Right cardiac atrium (tissue), 5 donors: ENCODE measurements around the gene RIPOR3. TPM values are rescaled to one million over a fixed set of nuclear protein-coding genes. Genes with fewer than 3 reads are reported as not detected.

Experiments
- ATAC-seq, 2 donors: fragments of 200-7000 bp; cut with Tn5 transposase; one replicate each; pipeline versions ENCODE4 v1.8.0 to v1.9.1; 2020; ENCODE audit warnings: moderate library complexity in 2 of 2, mild to moderate bottlenecking in 1 of 2
- DNase-seq, 3 donors: peaks; one replicate each; pipeline ENCODE4 v3.0.0-alpha.2; 2020
- H3K27ac ChIP-seq: one replicate; pipeline ENCODE4 v1.5.1; 2013; ENCODE audit warnings: mild to moderate bottlenecking, low read length, control low read depth, moderate library complexity
- H3K27me3 ChIP-seq: one replicate; pipeline ENCODE4 v1.6.1; 2013; ENCODE audit not compliant: control insufficient read depth, insufficient read depth
- H3K4me1 ChIP-seq: one replicate; pipeline ENCODE4 v1.6.1; 2013; ENCODE audit warnings: low read length; ENCODE audit not compliant: control insufficient read depth, insufficient read depth
- H3K4me3 ChIP-seq: one replicate; pipeline ENCODE4 v1.5.1; 2013; ENCODE audit warnings: low read length, control low read depth
- H3K9me3 ChIP-seq: one replicate; pipeline ENCODE4 v1.6.1; 2013; ENCODE audit warnings: low read length; ENCODE audit not compliant: control insufficient read depth
- WGBS: extraction: QIAGEN DNeasy Blood & Tissue Kit; methylation state at CpG from one replicate; pipeline ENCODE4 v1.1.7; 2013; 5-methylcytosine and 5-hydroxymethylcytosine counted together
- intact Hi-C, 4 donors: fragments of 100-400 bp; cut with DNase I; formaldehyde crosslinking; loops; one replicate each; pipeline versions ENCODE4 v1.11.0 to v1.14.0; 2022 to 2023
- polyA plus RNA-seq: library from polyadenylated mRNA; stranded (reverse); fragments of 200-250 nt; gene quantifications from one replicate; pipeline ENCODE4 v1.2.3, GENCODE V29; 2013
- total RNA-seq, 4 donors: library from RNA; stranded (reverse); fragmentation: NEBNext Ultra II Directional; extraction: Animal tissue kit (Norgen Biotek cat#: 25700); gene quantifications; one replicate each; pipeline ENCODE4 v1.2.1, GENCODE V29; 2021
- donor health status: healthy with polysubstance abuse.
- donor health status: DM: no; HTN: yes; CAD: no.
- donor health status: DM: no; HTN: no; CAD: no.
- donor health status: DM: no; HTN: yes; CAD: no; lungs with severe emphysema.
- donor health status: DM: yes; HTN: yes; CAD: no.

RIPOR3 gene
- total and polyA plus RNA-seq, 5 donors, result 2.1 to 12.9 (median 3.5) TPM

DNA sequence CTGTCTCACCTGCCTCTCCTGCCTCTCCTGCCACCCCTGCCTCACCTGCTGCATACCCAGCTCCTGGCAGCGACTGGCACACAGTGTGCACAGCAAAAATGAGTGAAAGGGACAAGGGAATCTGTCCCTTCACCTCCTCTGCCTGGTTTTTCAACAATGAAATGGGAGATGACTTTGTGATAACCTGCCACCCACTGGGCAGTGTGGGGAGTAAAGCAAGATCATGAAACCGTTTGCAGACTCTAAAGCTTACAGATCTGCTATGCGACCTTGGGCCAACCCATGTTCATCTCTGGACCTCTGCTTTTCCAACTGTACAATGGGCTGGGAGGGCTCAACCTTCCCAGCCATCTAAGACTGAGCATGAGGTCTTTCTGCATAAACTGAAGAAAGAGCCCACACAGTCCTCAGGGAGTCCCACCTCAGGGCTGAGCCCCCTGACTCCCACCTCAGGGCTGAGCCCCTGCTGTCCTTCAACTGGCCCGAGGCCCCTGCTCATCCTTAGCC is 81.1 kb downstream of the RIPOR3 start:
- WGBS, result 77% methylated on average over 4 of the region's 4 CpGs
- Histone ChIP-seq H3K9me3 (no peaks in the 10 kb centered on the region), H3K27me3 (no peaks in the 10 kb centered on the region), H3K4me1 (no peaks in the 10 kb centered on the region), H3K4me3 (no peak overlapping the region), H3K27ac (no peak overlapping the region)
- DNase-seq (peak in 2 of 3 donors; percentile 7 to 17), ATAC-seq (no peak)
- intact Hi-C loops, result no loop called here

DNA sequence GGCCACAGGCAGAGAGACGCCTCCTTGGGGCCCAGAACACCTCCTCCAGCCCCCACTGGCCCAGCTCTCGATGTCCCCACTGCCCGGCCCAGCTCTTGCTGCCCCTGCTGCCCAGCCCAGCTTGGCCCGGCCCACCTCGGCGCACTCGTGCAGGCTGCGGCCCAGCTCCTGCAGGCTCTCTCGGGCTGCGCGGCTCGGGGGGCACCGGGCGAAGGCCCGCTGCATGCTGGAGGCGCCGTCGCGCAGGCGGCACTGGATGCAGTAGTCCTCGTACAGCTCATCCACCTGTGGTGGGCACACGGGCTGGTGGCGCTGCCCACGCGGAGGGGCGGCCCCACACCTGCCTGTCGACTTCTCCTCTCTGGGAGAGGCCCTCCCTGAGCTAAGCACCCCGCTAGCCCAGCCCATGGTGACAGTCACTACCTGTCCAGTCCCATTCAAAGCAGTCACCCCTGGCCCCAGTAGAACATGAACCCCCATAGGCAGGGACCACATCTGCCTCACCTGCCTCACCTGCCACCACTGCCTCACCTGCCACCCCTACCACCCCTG is 81.8 kb downstream of the RIPOR3 start:
- DNase-seq (peak in 2 of 3 donors; percentile 47 to 59), ATAC-seq (peak; percentile 6 to 13)
- Histone ChIP-seq H3K4me3 (no peak overlapping the region), H3K27ac (no peak overlapping the region), H3K4me1 (no peaks in the 10 kb centered on the region), H3K9me3 (no peaks in the 10 kb centered on the region), H3K27me3 (no peaks in the 10 kb centered on the region)
- intact Hi-C loops, result no loop called here
- WGBS, result 95% methylated on average over 28 of the region's 28 CpGs

DNA sequence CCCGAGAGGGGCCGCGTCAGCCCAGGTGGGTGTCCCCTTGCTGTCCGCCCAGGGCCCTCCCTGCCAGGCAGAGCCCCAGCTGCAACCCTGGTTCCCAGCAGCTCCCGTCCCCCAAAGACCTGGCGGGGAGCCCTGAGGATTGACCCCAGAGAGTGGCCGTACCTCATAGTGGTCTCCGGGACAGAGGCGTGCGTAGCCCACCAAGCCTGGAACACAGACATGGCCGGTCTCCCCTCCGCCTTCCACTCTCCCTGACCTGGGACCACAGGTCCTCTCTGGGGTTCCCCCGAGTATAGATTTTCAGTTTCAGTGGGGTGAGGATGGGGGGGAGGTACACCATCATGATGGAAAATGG is 82.6 kb downstream of the RIPOR3 start:
- no peaks in the 10 kb centered on the region for H3K9me3 ChIP-seq
- H3K4me3 ChIP-seq, result no peak overlapping the region
- no peaks in the 10 kb centered on the region for H3K4me1 ChIP-seq
- WGBS, result 97% methylated on average over 13 of the region's 13 CpGs
- ATAC-seq (no peak), DNase-seq (no peak)
- H3K27me3 ChIP-seq, result no peaks in the 10 kb centered on the region
- H3K27ac ChIP-seq, result no peak overlapping the region
- intact Hi-C loops, result no loop called here

DNA sequence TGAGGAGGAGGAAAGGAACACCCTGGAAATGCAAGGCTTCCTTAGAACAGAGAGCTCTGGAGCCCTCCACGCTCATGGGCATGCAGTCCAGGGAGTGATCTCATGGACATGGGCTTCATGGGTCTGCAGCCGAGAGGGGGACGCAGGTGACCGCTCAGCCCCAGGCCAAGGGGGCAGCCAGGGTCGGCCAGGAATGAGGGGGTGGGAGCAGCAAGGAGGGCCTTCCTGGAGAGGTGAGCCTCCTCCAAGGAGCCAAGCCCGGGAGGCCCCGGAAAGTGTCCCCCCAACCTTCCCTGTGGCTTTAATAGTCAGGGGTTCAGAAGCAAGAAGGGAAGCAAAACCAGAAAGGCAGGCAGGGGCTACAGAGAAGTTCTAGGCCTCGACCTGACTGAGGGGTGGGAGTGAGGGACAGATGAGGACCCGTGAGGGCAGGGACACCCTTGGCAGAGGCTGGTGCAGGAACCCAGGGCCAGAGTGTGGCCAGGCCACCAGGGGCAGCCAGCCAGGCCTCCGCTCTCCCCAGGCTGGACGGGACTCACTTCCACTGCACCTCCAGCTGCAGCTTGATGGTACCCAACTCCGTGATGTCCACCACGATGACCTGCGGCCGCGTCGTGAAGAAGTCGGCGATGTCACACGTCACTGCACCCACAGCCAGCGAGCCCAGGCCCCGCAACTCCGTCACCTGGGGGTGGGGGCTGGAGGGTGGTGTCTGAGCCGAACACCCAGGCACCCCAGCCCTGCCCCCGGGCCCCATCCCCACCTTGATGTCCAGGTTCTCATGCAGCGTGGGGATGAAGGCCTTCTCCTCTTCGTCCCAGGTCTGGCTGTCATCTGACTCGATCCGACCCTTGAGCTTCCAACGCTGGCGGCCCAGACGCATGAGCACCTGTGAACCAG is 83.2 kb downstream of the RIPOR3 start:
- no peaks in the 10 kb centered on the region for H3K9me3 ChIP-seq
- DNase-seq (peak in 2 of 3 donors; percentile 36 to 59), ATAC-seq (no peak)
- H3K4me1 ChIP-seq, result no peaks in the 10 kb centered on the region
- WGBS, result 92% methylated on average over 32 of the region's 32 CpGs
- H3K27ac ChIP-seq, result no peak overlapping the region
- no peaks in the 10 kb centered on the region for H3K27me3 ChIP-seq
- no peak overlapping the region for H3K4me3 ChIP-seq
- intact Hi-C loops, result no loop called here

DNA sequence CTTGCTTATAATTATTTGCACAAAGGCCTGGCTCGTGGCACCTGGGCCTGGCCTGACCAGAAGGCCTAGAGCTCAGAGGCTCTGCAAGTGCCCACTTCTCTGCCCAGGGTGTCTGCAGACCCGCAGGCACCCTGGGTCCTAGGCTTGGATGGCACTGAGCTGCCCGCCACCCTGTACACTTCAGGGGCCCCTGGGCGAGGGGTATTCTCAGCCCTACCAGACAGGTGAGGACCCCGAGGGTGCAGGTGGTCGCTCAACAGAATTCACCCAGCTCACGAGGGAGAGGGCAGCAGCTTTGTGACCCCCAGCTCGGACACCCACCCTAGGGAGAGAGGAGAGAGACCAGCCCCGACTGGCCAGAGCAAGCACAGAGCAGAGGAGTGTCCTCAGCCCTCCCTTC is 83.9 kb downstream of the RIPOR3 start:
- intact Hi-C loops, result no loop called here
- 85% methylated on average over 9 of the region's 9 CpGs for WGBS
- DNase-seq (peak in 1 of 3 donors; percentile 41), ATAC-seq (no peak)
- Histone ChIP-seq H3K9me3 (no peaks in the 10 kb centered on the region), H3K27me3 (no peaks in the 10 kb centered on the region), H3K4me3 (no peak overlapping the region), H3K27ac (no peak overlapping the region), H3K4me1 (no peaks in the 10 kb centered on the region)

DNA sequence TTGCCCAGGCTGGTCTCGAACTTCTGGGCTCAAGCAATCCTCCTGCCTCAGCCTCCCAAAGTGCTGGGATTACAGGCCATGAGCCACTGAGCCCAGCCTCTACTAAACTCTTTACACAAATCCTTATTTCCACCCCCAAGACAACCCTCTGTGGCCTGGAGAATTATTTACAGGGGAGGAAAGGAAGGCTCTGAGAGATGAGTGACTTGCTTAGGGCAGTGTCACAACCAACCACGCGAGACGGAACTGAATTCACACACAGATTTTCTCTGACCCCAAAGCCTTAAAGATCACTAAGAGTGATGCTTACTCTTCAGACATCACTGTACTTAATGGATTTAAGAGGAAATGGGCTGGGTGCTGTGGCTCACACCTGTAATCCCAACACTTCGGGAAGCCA is 86.2 kb downstream of the RIPOR3 start:
- intact Hi-C loops, result no loop called here
- Histone ChIP-seq H3K4me3 (no peak overlapping the region), H3K4me1 (no peaks in the 10 kb centered on the region), H3K27me3 (no peaks in the 10 kb centered on the region), H3K27ac (no peak overlapping the region), H3K9me3 (no peaks in the 10 kb centered on the region)
- ATAC-seq (no peak), DNase-seq (no peak)
- 96% methylated on average over 5 of the region's 5 CpGs for WGBS

DNA sequence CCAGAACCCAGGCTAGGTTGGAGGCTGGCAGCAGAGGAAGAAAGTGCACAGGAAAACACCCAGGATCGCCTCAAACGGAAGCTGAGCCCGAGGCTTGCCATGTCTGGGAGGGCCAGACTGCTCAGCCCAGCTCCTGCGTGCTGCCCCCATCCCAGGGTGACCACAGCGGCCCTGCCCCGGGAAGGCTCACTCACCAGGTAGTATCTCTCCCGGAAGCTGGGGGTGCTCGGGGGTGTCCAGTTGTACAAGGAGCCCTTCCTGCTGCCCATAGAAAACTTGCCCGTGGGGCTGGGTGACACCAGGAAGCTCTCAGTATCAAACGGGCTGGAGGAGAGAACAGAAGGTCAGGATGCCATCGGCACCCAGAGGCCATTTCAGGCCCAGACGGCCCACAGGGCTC is 86.9 kb downstream of the RIPOR3 start:
- H3K27ac ChIP-seq, result no peak overlapping the region
- no peaks in the 10 kb centered on the region for H3K27me3 ChIP-seq
- no peaks in the 10 kb centered on the region for H3K9me3 ChIP-seq
- DNase-seq, result peak in 2 of 3 donors; percentile 30 to 50
- no peaks in the 10 kb centered on the region for H3K4me1 ChIP-seq
- no peak overlapping the region for H3K4me3 ChIP-seq
- ATAC-seq, result no peak
- WGBS, result 90% methylated on average over 12 of the region's 12 CpGs
- intact Hi-C loops, result no loop called here

DNA sequence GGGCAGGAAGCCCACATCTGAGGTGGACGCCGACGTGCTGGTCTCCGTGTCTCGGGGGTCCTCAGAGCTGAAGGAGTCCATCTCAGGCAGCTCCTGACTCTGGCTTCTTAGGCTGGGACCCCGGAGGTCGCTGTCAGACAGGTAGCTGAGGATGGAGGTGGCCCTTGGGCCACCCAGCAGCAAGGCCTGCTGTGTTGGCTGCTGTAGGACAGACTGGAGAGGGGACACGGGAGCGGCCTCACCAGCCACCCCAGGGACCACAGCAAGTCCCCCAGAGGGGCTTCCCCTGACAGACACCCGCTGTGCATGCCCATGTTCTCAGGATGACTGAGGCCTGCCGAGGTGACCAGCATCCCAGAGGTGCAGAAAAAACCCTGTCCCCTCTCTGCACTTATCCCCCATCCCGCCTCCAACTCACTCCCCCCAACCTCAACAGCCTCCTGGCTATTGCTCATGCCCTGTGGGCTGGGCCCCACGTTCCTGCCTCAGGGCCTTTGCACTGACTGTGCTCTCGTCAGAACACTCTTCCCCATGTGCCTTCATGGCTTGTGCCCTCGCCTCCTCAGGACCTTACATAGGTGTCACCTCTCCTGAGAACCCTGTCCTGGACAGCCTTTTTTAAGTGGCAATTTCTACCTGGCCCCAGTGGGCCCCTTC is 88.8 kb downstream of the RIPOR3 start:
- peak in 1 of 2 donors; percentile 10 for ATAC-seq
- peak in 2 of 3 donors; percentile 26 to 44 for DNase-seq
- no peak overlapping the region for H3K4me3 ChIP-seq
- H3K27me3 ChIP-seq, result no peaks in the 10 kb centered on the region
- no peak overlapping the region for H3K27ac ChIP-seq
- H3K4me1 ChIP-seq, result no peaks in the 10 kb centered on the region
- WGBS, result 95% methylated on average over 15 of the region's 15 CpGs
- no peaks in the 10 kb centered on the region for H3K9me3 ChIP-seq
- intact Hi-C loops, result no loop called here

DNA sequence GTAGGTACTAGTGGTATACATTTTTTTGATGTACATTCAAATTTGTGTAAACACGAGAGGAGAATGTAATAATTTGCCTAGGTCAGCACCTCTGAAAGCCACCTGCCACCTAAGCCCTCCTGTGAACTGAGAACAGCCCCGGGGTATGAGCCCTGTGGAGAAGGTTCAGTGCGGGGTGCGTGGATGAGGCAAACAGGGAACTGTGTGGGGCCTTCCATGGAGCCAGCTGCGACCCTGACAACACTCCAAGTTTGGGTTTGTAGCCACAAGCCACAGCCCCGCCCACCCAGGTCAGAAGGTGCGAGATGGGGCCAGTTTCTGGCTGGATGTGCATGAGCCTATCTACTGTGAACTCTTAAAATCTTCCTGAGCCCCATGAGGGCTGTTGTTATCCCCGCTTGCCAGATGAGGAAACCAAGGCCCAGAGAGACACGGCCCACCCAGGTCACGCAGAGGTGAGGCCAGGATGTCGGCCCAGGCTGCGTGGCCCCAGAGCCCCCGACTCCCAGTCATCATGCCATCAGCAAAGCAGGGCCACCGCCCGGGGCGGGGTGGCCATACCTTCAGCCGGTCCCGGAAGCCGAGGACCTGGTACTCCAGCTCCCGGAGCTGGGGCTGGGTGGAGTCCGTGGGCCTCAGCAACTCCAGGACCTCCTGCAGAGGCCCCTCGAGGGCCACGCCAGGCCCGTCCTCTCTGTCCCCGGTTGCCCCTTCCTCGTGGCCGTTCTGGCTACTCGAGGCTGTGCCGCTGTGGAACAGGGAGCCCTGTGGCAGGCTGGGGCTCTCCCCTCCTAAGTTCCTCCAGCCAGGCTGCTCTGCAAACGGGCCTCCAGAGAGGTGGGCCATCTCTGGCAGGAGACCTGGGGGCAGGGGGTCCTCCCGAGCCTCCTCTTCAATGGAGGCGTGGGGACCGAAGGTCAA is 89.6 kb downstream of the RIPOR3 start:
- Histone ChIP-seq H3K27me3 (no peaks in the 10 kb centered on the region), H3K9me3 (no peaks in the 10 kb centered on the region), H3K4me3 (no peak overlapping the region), H3K27ac (no peak overlapping the region), H3K4me1 (no peaks in the 10 kb centered on the region)
- DNase-seq, result peak in 2 of 3 donors; percentile 42 to 54
- intact Hi-C loops, result no loop called here
- WGBS, result 88% methylated on average over 33 of the region's 33 CpGs
- peak in 1 of 2 donors; percentile 25 for ATAC-seq

DNA sequence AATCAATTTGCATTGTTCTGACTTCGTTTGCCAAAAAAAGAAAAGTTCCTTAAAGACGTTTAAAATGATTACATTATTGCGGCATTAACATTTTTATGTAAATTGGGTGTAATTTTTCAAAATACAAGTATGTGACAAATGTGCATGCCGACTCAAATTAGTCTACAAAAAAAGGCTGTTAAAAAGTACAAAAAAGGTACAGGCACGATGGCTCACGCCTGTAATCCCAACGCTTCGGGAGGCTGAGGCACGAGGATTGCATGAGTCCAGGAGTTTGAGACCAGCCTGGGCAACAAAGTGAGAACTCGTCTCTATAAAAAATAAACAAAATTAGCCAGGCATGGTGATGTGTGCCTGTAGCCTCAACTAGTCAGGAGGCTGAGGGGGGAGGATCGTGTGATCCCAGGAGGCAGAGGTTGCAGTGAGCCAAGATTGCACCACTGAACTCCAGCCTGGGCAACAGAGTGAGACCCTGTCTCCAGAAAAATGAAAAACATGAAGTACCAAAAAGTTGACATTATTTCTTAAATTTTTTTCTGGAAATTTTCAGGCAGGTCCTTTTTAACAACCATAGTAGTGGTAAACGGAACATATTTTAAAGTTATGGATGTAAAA is 91.0 kb downstream of the RIPOR3 start:
- intact Hi-C loops, result no loop called here
- H3K27me3 ChIP-seq, result no peaks in the 10 kb centered on the region
- DNase-seq, result peak in 1 of 3 donors; percentile 2
- whole genome bisulfite sequencing, result 81% methylated on average over 12 of the region's 12 CpGs
- H3K27ac ChIP-seq, result no peak overlapping the region
- H3K4me3 ChIP-seq, result no peak overlapping the region
- no peaks in the 10 kb centered on the region for H3K4me1 ChIP-seq
- H3K9me3 ChIP-seq, result no peaks in the 10 kb centered on the region
- no peak for ATAC-seq
